GM12801 (cell line): ENCODE measurements around the gene PIAS4.

Experiments used
- TF ChIP-seq, protein P1 (sequence below): IDR thresholded peaks from one replicate; pipeline ENCODE4 v1.5.1; 2011; ENCODE audit warnings: control low read depth; ENCODE audit not compliant: insufficient read length; ENCODE audit errors: extremely low read depth

PIAS4 gene

DNA sequence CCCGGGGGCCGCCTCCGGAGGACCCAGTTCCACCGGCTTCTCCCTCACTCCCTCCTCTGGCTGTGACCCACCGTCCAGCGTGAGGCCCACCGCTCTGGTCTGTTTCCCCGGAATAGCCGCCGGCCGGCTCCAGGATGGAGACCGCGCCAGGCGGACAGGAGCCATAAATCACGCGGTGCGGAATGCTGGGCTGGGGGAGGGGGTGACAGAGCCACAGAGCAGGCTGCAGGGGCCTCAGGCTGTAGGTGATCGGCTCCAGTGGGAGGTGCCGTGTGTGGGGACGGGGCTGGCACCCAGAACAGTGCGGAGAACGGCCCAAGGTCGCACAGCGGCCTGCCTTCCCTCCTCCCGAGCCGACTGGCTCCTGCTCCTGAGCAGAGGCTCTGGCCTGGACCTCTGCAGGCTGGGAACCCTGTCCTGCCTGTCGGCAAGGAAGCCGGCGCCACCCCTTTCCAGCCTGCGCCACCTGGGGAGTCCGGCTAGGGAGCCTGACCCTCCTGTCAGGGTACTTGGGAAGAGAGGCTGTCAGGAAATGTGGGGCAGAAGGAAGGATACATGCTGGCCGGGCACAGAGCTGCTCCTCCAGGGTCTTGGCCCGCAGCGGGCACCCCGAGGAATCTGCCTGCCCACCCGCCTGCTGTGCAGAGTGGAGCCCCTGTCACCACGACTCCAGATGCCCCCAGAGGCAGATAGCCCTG, 8.3 kb downstream of the PIAS4 start:
- TF ChIP-seq, protein P1, sequence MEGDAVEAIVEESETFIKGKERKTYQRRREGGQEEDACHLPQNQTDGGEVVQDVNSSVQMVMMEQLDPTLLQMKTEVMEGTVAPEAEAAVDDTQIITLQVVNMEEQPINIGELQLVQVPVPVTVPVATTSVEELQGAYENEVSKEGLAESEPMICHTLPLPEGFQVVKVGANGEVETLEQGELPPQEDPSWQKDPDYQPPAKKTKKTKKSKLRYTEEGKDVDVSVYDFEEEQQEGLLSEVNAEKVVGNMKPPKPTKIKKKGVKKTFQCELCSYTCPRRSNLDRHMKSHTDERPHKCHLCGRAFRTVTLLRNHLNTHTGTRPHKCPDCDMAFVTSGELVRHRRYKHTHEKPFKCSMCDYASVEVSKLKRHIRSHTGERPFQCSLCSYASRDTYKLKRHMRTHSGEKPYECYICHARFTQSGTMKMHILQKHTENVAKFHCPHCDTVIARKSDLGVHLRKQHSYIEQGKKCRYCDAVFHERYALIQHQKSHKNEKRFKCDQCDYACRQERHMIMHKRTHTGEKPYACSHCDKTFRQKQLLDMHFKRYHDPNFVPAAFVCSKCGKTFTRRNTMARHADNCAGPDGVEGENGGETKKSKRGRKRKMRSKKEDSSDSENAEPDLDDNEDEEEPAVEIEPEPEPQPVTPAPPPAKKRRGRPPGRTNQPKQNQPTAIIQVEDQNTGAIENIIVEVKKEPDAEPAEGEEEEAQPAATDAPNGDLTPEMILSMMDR = no peak

GRCh38 chr19:4016486-4016885, 8.9 kb downstream of the PIAS4 start:
- TF ChIP-seq, protein P1 = no peak

DNA sequence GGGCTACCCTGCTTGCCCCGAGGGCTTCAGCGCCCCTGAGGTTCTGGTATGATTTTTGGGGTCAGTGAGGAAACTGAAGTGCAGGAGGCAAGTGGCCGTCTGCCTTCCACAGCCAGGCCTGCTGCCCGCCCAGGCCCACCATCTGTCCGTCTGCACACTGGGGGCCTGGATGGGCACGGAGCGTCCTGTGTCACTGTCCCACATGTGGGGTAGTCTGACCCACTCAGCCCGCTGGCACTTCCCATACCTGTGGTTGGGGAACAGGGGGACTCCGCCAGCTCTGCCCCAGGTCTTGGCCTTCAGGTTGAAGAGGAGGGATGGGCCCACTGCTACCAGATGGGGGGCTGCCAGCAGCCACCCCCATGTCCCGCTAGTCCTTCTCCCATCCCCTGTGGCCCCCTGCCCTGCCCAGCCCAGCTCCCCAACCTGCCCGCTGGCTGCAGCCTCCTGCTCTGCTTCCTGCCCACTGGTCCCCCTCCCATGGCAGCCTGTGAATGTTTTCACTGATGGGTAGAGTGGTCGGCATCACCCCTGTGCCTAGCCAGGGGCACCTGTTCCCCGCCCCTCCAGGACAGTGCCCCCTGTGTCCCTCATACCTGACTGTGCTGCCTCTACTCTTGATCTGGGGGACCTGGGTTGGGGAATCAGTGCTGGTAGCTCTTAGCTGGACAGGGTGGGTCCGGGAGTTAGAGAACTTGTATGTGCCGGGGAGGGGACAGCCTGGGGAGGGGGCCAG, 9.5 kb downstream of the PIAS4 start:
- TF ChIP-seq, protein P1 = no peak

GRCh38 chr19:4018140-4018613, 10.6 kb downstream of the PIAS4 start:
- TF ChIP-seq, protein P1 = no peak

DNA sequence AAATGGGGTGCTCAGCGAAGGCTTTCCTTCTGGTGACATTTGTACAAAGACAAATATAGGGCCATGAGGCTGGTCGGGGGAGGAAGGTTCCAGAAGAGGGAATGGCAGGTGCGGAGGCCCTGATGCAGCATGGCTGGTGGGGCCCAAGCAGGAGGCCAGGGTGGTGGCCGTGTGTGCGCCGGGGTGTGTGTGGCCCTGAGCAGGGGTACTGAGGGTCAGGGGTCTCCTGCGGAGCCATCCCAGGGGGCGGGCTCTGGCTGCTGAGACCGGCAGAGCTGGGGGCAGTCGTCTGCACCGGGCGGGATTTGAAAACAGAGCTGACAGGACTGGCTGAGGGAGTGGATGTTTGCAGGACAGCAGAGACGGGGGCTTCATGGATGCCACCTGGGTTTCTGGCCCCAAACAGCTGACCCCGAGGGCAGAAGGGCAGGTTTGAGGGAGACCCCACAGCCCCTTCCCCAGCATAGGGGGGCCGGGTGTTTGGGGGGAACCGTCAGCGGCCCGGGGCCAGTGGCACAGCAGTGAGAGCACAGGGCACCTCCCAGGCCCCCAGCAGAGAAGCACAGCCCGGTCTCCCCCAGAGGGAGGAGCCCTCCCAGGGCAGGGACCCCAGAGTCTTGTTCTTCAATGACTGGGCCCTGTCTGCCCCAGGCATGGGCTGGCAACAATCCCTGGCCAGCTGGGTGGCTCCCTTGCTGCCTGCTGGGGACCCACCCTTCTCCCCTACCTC, 11.4 kb downstream of the PIAS4 start:
- TF ChIP-seq, protein P1 = no peak

DNA sequence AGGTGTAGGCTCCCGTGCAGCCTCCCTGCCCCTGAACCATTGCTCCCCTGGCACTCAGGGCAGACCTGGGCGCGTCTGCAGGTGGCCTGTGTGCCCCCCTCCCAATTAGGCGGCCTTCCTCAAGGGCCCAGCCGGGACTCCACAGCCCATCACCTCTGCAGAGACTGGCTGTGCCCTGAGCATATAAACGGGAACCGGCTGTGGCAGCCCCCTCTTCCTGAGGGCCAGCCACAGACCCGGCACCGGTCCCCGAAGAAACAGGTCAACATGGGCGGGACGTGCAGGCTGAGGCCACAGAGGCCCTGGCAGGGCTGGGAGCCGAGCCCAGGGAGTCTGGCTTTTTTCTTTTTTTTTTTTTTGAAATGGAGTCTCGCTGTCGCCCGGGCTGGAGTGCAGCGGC, 12.0 kb downstream of the PIAS4 start:
- TF ChIP-seq, protein P1 = no peak
